AG10803 (cell line): ENCODE data around the gene COG2.
"Not testable (repeated sequence)": the region's sequence is repeated elsewhere in the genome, so short reads cannot be mapped to it uniquely, and the experiment has no call there.

Experiments used
- DNase-seq: peaks from one replicate; pipeline ENCODE4 v3.0.0; 2010; ENCODE audit warnings: low read depth
- H3K4me3 ChIP-seq: 2 replicates; pipeline ENCODE4 v1.5.1; 2011; ENCODE audit warnings: mild to moderate bottlenecking, low read length, control low read depth
- CTCF ChIP-seq: conservative IDR thresholded peaks from 2 replicates; pipeline ENCODE4 v1.5.1; 2011; ENCODE audit warnings: mild to moderate bottlenecking, low read length, control low read depth, inconsistent platforms

Gene COG2

DNA sequence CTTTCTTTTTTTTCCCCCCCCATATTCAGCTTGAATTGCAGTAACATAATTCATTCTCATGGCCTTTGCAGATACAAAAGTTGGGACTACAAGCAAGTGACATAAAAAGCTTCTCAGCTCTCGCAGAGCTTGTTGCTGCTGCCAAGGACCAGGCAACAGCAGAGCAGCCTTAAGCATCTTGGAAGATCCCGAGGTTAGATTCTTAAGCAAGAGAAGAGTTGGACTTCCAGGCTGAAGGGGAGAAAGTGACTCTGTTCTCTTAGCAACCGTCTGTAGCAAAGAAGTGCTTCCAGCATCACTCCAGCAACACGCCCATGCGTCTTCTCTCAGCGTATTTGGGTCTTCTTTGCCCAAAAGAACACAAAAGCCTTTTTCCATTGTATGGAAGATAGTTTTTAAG lies 50.9 kb downstream of the COG2 start:
- DNase-seq = no peak
- no peak overlapping the region for H3K4me3 ChIP-seq
- TF ChIP-seq CTCF = no peak

DNA sequence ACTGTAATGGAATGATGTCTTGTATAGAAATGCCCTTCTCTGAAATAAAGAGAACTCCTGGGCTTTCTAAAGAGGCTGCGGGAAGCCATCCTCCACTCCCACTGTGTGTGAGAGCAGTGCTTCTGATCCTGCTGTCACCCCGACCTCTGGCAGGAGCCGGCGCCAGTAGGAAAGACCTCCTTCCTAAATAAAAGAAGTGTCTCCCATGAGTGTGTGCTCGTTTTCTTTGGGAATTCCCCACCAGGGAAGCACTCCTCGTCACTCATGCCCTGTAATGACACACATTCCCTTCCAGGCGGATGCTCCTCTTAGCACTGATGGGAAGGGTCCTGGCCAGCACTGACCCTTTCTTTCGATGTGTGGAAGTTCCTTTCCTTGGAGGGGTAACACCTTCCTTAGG lies 51.5 kb downstream of the COG2 start:
- no peak for TF ChIP-seq CTCF
- no peak for DNase-seq
- H3K4me3 ChIP-seq = no peak overlapping the region

DNA sequence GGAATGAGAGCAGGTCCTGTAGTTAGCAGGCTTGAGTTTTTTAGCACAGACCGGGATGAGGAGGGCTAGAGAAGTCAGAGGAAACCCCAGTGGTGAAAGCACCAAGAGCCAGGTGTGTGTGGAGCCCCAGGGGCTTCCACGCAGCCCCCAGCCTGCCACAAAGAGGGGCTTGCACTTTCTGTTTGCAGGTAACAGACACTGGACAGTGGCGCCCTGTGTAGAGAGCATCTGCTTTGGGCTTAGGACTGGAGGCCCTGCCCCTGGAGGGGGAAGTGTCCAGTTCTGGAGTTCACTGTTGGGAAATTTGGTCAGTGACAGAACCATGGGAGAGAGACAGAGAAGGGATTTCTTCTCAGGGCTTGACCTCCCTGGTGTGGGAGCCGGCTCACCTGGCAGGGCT lies 52.2 kb downstream of the COG2 start:
- TF ChIP-seq CTCF = no peak
- no peak for DNase-seq

GRCh38 chr1:230694991-230695390 lies 52.7 kb downstream of the COG2 start:
- DNase-seq = no peak
- no peak overlapping the region for H3K4me3 ChIP-seq
- TF ChIP-seq CTCF = no peak

More for the DNA sequence above, 52.2 kb downstream of the COG2 start:
- H3K4me3 ChIP-seq = no peak overlapping the region

DNA sequence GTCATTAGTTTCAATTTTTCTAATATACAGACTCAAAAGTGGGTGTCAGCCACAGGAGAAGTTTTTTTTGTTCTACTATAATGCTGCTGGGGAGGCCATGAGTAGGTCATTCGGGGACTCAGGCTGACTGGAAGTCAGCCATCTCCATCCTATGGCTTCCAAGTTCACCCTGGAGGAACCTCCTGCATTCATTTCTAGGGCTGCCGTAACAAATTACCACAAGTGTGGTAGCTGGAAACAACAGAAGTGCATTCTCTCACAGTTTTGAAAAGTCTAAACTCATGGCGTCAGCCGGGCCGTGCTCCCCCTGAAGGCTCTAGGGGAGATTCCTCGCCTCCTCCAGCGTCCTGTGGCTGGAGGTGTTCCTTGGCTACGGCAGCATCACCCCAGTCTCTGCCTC lies 53.9 kb downstream of the COG2 start:
- no peak for TF ChIP-seq CTCF
- no peak for DNase-seq
- no peak overlapping the region for H3K4me3 ChIP-seq

- TF ChIP-seq CTCF = no peak
- DNase-seq = peak; percentile 49
- H3K4me3 ChIP-seq = no peak overlapping the region
Observed at GRCh38 chr1:230696722-230697437, 54.6 kb downstream of the COG2 start.

- DNase-seq = no peak
- H3K4me3 ChIP-seq = no peak overlapping the region
- TF ChIP-seq CTCF = no peak
Observed at GRCh38 chr1:230698130-230698529, 55.8 kb downstream of the COG2 start.

- not testable (repeated sequence) for H3K4me3 ChIP-seq, DNase-seq
Observed at GRCh38 chr1:230698964-230699363, 56.7 kb downstream of the COG2 start.
